ENCODE results near the gene UBE3D. TPM values are rescaled to one million over a fixed set of nuclear protein-coding genes. Genes with fewer than 3 reads are reported as not detected.
A peak's percentile ranks its signal among the peaks of the same experiment; 100 is the strongest.

UBE3D gene
- total and polyA plus RNA-seq, 3 donors from 2014 or later: 2.4 to 16.4 (median 13.9) TPM

DNA sequence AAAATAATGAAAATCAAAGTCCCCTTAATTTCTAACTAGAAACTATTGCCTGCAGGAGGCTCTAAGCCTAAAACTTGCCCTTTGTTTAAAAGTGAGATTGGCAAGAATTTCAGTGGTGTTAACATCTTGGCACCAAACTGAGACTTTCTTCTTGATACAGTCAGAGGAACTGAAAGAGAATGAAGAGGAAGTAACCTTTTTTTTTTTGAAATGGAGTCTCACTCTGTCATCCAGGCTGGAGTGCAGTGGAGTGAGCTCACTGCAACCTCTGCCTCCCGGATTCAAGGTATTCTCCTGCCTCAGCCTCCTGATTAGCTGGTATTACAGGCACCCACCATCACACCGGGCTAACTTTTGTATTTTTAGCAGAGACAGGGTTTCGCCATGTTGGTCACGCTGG lies 5.4 kb upstream of the UBE3D start:
- no peaks in the 10 kb centered on the region for H3K27me3 ChIP-seq
- peak overlapping the region in 1 of 2 donors; percentile 23 for H3K27ac ChIP-seq
- H3K9me3 ChIP-seq: no peaks in the 10 kb centered on the region
- TF ChIP-seq POLR2A (IDR thresholded peaks at IDR 0.05): no peak
- TF ChIP-seq, protein P1, sequence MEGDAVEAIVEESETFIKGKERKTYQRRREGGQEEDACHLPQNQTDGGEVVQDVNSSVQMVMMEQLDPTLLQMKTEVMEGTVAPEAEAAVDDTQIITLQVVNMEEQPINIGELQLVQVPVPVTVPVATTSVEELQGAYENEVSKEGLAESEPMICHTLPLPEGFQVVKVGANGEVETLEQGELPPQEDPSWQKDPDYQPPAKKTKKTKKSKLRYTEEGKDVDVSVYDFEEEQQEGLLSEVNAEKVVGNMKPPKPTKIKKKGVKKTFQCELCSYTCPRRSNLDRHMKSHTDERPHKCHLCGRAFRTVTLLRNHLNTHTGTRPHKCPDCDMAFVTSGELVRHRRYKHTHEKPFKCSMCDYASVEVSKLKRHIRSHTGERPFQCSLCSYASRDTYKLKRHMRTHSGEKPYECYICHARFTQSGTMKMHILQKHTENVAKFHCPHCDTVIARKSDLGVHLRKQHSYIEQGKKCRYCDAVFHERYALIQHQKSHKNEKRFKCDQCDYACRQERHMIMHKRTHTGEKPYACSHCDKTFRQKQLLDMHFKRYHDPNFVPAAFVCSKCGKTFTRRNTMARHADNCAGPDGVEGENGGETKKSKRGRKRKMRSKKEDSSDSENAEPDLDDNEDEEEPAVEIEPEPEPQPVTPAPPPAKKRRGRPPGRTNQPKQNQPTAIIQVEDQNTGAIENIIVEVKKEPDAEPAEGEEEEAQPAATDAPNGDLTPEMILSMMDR (IDR thresholded peaks at IDR 0.05): no peak
- no peak for DNase-seq
- H3K4me1 ChIP-seq: peaks cover 9% of the 10 kb centered on the region
- intact Hi-C loops (cut with DNase I; ENCODE audit: low total_unique reads): no loop called here
- no peaks in the 10 kb centered on the region for H3K36me3 ChIP-seq (ENCODE audit: low read depth, missing control alignments)
- no peak overlapping the region for H3K4me3 ChIP-seq
- 62 to 84% methylated on average over 4 of the region's 4 CpGs for WGBS, 2 donors

DNA sequence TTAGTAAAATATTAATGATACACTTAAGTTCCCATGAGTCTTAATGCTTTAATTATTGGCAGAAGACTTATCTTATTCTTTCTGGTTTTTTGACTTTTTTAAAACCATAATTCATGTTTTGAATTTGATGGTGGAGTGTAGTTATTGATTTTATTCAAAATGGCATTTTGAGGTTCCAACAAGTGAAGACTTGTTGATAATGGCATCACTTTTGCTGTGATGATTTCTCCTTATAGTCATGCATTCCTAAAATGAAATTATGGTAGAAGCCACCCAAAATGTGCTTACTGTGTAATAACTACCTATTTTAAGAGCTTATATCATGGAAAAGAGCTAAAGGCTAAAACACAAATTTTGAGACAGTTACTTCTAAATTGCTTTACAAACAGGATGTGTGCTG lies 4.0 kb upstream of the UBE3D start:
- DNase-seq: no peak
- H3K27ac ChIP-seq: peak overlapping the region in 1 of 2 donors; percentile 92
- no peak overlapping the region for H3K4me3 ChIP-seq
- H3K9me3 ChIP-seq: no peaks in the 10 kb centered on the region
- no peaks in the 10 kb centered on the region for H3K36me3 ChIP-seq (ENCODE audit: low read depth, missing control alignments)
- H3K4me1 ChIP-seq: peaks cover 9% of the 10 kb centered on the region
- TF ChIP-seq POLR2A (IDR thresholded peaks at IDR 0.05): no peak
- H3K27me3 ChIP-seq: no peaks in the 10 kb centered on the region
- intact Hi-C loops (cut with DNase I; ENCODE audit: low total_unique reads): loop anchor here (10.0 kb wide), 1 partner anchor 125 kb away; the partner anchor contains the start of genes PGM3 and RWDD2A

DNA sequence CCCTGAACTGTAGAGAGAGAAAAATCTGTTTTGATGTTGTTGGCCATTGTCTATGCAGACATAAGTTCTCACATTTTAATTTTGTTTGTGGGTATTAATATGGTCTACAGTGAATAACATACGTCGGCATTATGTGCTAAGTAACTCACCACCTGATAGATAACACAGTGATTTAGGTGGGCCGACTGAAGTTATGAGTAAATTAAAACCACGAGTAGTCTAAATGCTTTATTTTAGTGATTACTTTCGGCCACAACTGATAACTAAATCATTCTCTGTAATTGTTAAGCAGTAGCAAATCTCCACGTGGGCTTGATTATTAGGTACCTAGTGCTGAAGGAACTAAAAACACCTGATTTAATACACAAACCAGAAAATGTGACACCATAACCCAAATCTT lies 3.0 kb upstream of the UBE3D start:
- Histone ChIP-seq H3K36me3 (ENCODE audit: low read depth, missing control alignments) (no peaks in the 10 kb centered on the region), H3K9me3 (no peaks in the 10 kb centered on the region), H3K4me3 (peak overlapping the region; percentile 84 to 99), H3K27ac (peak overlapping the region; percentile 90 to 92), H3K4me1 (peaks cover 9% of the 10 kb centered on the region), H3K27me3 (no peaks in the 10 kb centered on the region)
- 23% methylated on average over 6 of the region's 6 CpGs for WGBS, 2 donors
- intact Hi-C loops (cut with DNase I; ENCODE audit: low total_unique reads): loop anchor here (10.0 kb wide), 1 partner anchor 126 kb away; the partner anchor contains the start of genes PGM3 and RWDD2A
- TF ChIP-seq POLR2A (IDR thresholded peaks at IDR 0.05): no peak
- TF ChIP-seq, protein P1 (IDR thresholded peaks at IDR 0.05): no peak
- DNase-seq: no peak

DNA sequence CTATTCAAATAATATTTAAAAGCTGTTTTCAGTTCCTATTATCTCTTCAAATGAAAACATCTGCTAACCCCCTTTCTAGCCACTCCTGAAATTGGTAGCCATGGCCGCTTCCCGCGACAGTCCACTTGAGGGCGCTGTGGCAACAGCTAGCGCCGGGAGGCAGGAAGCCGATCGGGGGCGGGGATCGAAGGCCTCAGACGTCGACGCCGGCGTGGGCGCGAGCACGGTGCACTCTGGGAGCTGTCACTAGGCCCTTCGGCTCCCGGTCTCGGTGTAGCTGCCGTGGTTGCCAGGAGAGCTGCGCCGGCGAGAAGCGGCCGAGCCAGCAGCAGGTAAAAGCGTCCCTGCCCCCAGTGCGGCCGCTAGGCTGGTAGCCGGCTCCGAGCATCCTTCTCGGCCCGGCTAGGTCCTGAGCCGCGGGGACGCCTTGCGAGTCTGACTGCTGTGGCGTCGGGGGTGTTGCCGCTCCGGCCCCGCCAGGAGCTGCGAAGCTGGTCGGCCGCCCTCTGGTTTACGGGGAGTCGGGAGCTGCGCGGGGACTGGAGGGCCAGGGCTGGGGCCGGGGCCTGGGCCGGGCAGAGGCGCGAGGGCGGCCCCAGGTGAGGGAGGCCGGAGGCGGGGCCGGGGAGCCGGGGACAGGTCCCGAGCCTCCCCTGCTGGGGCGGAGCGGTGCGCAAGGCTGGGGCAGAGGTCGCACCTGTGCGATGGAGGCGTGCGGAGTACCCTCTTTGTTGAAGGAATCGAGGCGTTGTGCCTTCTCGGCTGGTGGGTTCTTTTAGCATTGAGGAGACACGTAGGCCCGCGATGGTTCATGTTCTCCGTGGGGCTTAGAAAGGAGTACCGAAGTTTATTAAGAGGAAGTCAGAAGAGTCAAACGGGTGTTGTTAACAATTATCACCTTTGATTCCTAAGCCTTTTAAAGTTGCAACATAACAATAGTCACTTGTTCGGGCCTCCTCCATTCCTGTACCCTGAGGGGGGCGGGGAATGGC lies 2.1 kb upstream of the UBE3D start, which contains the start of gene DOP1A:
TSS of gene DOP1A (plus strand) at position 224 of the 992 bp plus-strand sequence. CDS start 29,307 bp downstream, outside the sequence.
- H3K4me1 ChIP-seq: peaks cover 9% of the 10 kb centered on the region

More for the DNA sequence above, 2.1 kb upstream of the UBE3D start, which contains the start of gene DOP1A:
- TF ChIP-seq POLR2A (IDR thresholded peaks at IDR 0.05): no peak
- TF ChIP-seq, protein P1 (IDR thresholded peaks at IDR 0.05): peak; percentile 96 to 98 (median 97)
- H3K27me3 ChIP-seq: no peaks in the 10 kb centered on the region
- H3K36me3 ChIP-seq (ENCODE audit: low read depth, missing control alignments): no peaks in the 10 kb centered on the region
- H3K27ac ChIP-seq: peak within 1 kb of the TSS; percentile 90 to 92
- WGBS, 2 donors: 0% methylated on average over 30 to 77 of the region's 78 CpGs
- no peaks in the 10 kb centered on the region for H3K9me3 ChIP-seq
- peak; percentile 98 for DNase-seq
- intact Hi-C loops (cut with DNase I; ENCODE audit: low total_unique reads): loop anchor here (10.0 kb wide), 1 partner anchor 127 kb away; the partner anchor contains the start of genes PGM3 and RWDD2A
- peak within 1 kb of the TSS; percentile 84 to 99 for H3K4me3 ChIP-seq

All from testis (tissue), 3 donors.